ENCODE results near the gene KIAA0930.

The KIAA0930 gene

GRCh38 chr22:45216133-45217003, 24.3 kb downstream of the KIAA0930 start:
- no peak for DNase-seq (ENCODE audit: low read depth)

- peak; percentile 67 for DNase-seq (ENCODE audit: low read depth)
Measured at GRCh38 chr22:45212992-45213751, 27.5 kb downstream of the KIAA0930 start.

- DNase-seq (ENCODE audit: low read depth): peak; percentile 93
Measured at GRCh38 chr22:45212306-45212709, 28.4 kb downstream of the KIAA0930 start.

GRCh38 chr22:45211848-45212247, 28.8 kb downstream of the KIAA0930 start:
- peak; percentile 62 for DNase-seq (ENCODE audit: low read depth)

GRCh38 chr22:45211435-45211834, 29.3 kb downstream of the KIAA0930 start:
- DNase-seq (ENCODE audit: low read depth): no peak

GRCh38 chr22:45210991-45211390, 29.7 kb downstream of the KIAA0930 start:
- DNase-seq (ENCODE audit: low read depth): peak; percentile 92

GRCh38 chr22:45210577-45210976, 30.1 kb downstream of the KIAA0930 start:
- no peak for DNase-seq (ENCODE audit: low read depth)

GRCh38 chr22:45210174-45210573, 30.5 kb downstream of the KIAA0930 start:
- no peak for DNase-seq (ENCODE audit: low read depth)

- DNase-seq (ENCODE audit: low read depth): peak; percentile 67
Measured at GRCh38 chr22:45208993-45209838, 31.5 kb downstream of the KIAA0930 start.

- DNase-seq (ENCODE audit: low read depth): no peak
Measured at GRCh38 chr22:45208696-45208992, 32.0 kb downstream of the KIAA0930 start.

GRCh38 chr22:45207981-45208664, 32.6 kb downstream of the KIAA0930 start:
- DNase-seq (ENCODE audit: low read depth): peak; percentile 60

- no peak for DNase-seq (ENCODE audit: low read depth)
Measured at GRCh38 chr22:45207533-45207932, 33.2 kb downstream of the KIAA0930 start.

GRCh38 chr22:45206233-45206632, 34.5 kb downstream of the KIAA0930 start:
- no peak for DNase-seq (ENCODE audit: low read depth)

GRCh38 chr22:45205276-45205925, 35.3 kb downstream of the KIAA0930 start:
- no peak for DNase-seq (ENCODE audit: low read depth)

GRCh38 chr22:45204819-45205218, 35.9 kb downstream of the KIAA0930 start:
- DNase-seq (ENCODE audit: low read depth): no peak

- DNase-seq (ENCODE audit: low read depth): no peak
Measured at GRCh38 chr22:45204241-45204640, 36.5 kb downstream of the KIAA0930 start.

- DNase-seq (ENCODE audit: low read depth): no peak
Measured at GRCh38 chr22:45203150-45203951, 37.3 kb downstream of the KIAA0930 start.

- DNase-seq (ENCODE audit: low read depth): peak; percentile 46
Measured at GRCh38 chr22:45202333-45203149, 38.2 kb downstream of the KIAA0930 start.

- DNase-seq (ENCODE audit: low read depth): peak; percentile 85
Measured at GRCh38 chr22:45201678-45202332, 38.9 kb downstream of the KIAA0930 start.

Data from fibroblast of gingiva (primary cell).